EL (cell line): ENCODE measurements around the gene WDR35.
"Not testable (repeated sequence)": the region's sequence is repeated elsewhere in the genome, so short reads cannot be mapped to it uniquely, and the experiment has no call there.

ENCODE experiments used
- DNase-seq: peaks from one replicate; pipeline ENCODE4 v3.0.0-alpha.2; 2016

WDR35 gene

DNA sequence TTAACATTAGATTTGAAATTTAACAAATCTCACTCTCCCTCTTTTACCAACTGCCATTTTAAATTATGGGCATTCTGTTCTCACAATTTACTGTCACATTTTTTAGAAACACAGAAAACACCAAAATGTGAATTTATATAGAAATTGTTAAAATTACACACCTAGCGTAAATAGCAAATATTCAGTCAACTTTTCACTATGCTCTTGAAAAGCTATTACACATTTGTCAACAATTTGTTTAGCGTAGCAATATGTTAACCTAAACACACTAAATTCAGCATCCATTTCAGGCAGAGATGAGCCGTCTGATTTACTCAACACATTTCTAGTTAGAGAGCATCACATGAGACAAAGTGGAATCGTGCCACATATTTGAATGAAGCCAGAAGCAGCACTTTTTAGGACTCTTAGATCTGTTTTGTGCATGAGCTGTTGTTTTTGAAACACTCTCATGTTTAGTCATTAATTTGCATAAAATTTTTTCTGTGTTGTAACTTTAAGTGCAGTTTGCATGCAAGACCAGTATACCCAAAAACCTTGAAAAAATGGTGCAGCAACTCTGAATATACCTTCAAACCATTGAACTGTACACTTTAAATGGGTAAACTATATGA, 96.3 kb downstream of the WDR35 start:
- DNase-seq, result no peak

DNA sequence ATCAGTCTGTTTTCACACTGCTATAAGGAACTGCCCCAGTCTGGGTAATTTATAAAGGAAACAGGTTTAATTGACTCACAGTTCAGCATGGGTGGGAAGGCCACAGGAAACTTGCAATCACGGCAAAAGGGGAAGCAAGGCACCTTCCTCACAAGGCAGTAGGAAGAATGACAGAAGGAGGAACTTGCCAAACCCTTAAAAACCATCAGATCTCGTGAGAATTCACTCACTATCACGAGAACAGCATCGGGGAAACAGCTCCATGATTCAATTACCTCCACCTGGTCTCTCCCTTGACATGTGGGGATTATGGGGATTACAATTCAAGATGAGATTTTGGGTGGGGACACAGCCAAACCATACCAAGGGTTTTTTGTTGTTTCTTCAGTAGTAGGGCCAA, 97.9 kb downstream of the WDR35 start:
- not testable (repeated sequence) for DNase-seq

DNA sequence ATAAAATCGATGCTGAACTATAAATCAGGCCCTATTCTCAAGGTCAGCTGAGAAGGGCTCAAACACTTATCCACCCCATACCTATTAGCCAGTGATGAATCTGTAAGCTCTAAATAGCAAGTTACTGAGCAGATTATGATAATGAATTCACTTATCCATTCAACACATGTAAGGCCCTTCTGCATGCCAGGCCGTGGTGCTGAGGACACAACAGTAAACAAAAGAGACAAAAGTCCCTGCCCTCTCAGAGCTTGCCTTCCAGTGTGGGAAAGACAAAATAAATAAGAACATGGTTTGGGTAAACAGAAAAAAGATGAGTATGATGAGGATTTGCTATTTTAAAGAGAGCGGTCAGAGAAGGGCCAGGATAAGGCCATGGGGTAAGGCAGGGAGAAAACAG, 99.8 kb downstream of the WDR35 start:
- DNase-seq, result no peak

DNA sequence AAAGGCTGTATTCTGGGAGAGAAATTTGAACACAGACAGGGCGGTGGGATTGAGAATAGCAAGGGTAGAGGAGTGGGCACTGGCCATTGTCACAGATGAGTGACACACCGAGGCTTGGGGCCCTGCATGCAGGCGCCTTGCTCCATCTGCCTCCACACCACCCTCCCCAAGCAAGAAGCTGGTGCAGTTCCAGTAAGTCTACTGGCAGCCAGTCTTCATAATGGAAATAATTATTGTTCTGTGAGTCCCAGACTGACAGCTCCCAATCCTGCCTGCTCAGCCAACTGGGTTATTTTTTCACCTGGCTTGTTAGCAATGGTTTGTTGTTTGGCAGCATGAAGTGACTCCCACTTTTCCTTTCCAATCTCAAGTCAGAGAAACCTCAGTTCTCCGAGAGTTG, 101.1 kb downstream of the WDR35 start:
- no peak for DNase-seq

DNA sequence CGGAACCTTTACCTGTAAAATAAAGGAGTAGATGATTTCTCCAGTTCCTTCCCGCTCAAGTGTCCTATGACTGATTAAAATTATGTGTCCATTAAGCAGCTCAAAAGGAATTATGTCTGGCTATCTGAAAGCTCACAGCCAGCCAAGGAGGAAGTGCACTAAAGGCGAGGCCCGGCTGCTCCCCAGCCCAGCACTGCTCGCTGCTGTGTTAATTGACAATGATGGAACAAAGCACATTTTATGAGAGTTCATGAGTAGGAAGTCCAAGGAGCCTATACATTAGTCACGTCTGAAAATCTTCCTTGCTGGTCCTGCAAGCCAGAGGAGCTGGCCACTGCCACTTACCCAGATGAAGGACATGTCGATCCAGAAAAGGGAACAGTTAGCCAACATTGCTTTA, 102.4 kb downstream of the WDR35 start:
- DNase-seq, result no peak

DNA sequence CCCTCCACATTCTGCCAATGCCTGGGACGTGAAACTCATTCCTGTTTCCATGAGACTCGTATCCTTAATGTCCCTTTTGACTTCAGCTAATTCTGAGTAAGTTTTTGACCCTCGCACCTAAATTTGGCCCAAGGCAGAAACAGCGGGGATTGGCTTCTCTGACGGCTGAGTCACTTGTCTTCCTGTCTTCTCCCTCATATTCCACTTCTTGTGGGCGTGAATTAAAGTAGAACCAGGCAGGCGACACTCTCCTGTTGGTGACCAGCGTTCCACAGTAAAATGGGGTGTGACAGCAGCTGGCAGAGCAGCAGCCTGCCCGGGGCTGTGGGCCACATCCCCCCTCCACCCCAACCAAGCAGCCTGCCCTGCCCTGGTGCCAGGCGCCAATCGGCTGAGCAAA, 103.6 kb downstream of the WDR35 start:
- DNase-seq, result no peak

DNA sequence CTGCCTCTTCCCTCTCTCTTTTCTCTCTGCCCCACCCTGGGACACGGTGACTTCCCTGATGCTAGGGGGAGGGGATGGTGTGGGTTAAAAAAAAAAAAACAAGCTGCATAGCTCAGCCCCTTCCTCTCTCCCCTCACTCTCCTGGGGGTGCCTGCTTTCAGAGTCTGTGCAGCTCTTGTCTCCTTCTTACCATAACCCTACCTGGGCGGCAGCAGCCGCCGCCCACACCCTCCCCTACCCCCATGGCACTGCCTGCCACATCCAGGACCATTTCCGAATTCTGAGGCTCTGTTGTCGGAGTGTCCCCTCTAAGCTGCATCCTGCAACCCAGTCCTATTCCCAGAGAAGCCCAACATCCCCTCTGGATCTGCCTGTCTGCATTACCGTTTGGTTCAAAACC, 104.1 kb downstream of the WDR35 start:
- no peak for DNase-seq

DNA sequence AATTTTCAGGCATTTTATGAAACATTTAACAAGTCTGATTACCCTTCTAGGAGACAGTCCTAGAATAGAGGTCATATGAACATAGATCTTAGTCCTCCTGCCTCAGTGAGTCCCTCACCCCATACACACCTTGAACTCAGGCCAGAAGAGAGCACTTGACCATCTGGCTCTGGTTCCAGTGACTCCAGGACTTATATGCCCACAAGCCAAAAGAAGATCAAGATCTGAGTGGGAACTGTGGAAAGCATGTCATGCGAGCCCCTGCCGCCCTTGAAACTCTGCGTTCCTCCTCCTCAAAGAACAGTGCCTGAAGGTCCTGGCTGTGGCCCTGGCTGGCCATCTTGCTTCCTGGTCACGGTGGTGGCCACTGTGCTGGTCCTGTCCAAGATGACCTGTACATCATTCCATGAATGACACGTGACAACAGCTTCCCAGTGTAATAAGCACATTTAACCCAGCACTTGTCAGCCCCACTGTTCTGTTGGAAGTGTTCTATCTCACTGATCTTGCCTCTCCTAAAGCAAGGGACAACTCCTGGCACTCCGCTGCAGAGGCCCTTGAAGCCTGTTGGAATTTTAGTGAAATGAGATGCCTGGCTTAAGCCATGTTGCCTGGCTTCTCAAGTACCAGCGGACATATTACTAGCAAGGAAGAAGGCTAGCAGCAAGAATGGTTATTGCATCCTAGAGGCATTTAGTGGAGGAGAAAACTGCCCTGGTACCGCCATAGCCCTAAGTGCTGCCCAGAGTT, 105.8 kb downstream of the WDR35 start:
- DNase-seq, result no peak

DNA sequence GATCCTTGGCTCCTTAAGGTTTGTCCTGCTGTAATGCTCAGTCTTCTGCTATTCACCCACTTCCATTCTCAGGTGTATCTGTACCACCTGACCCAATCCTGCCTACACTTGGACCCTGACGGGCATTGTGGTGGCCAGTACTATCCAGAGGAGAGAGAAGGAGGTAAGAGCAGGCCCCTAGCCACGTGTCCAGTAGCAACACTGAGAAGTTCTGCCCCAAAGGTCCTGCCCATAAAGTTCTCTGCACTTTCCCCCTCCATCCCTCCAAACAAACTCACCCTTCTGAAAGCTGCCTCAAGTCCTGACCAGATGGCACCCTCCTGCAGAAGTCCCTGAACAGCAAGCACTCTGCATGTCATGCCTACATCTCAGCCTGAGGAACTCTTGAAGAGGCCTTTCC, 106.4 kb downstream of the WDR35 start:
- DNase-seq, result no peak

DNA sequence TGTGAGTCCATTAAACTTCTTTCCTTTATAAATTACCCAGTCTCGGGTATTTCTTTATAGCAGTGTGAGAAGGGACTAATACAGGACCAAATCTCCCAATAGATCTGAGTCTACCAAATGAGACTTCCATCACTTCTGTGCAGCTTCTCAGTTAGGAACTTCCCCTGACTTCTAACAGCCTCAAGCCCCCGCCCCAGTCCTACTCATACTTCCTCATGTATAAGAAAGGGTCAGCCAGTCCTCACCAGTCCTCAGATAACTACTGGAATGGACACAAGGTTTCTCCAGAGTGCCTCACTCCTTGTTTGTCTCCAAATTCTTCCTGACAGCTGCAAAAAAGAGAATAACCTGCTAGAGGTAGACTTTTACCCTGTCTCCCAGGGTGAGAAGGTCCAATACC, 107.6 kb downstream of the WDR35 start:
- no peak for DNase-seq

DNA sequence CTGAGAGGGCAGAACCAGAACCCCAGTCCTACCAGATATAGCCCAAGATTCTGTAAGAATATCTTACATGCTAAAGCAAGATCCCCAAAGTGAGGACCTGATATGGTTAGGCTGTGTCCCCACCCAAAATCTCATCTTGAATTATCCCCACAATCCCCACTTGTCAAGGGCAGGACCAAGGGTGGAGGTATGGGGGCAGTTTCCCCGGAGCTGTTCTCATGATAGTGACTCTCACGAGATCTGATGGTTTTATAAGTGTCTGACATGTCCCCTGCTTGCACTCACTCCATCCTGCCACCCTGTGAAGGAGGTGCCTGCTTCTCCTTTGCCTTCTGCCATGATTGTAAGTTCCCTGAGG, 108.0 kb downstream of the WDR35 start:
- no peak for DNase-seq

DNA sequence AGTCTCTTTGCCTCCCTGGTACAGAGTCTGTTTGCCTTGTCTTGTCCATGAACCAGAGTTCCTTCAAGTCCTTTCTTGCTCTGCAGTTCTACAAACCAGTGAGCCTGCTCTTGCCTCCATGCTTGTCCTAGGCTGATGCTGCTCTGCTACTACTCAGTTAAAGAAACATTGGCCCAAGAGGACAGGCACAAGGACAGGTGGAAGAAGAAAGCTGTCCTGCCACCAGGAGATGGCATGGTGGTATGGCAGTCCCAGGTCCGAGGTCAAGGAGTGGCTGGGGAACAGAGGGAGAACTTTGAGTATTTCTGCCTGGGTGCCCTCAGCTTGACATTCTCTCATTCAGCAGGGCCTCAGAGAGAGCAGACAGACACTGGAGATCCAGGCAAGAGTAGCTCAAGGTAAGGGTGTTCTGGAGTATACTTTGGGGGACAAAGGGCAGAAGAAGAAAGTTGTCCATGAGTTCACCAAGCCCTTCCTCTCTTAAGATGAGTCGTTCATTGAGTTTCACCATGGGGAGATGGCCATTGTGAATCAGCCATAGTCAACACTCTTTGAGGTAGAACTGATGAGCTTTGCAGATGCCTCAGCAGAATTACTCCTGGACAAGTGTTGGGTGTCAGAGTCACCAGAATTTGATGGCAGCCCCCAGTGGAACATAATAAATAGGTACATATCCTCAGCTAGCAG, 108.5 kb downstream of the WDR35 start:
- DNase-seq, result no peak

DNA sequence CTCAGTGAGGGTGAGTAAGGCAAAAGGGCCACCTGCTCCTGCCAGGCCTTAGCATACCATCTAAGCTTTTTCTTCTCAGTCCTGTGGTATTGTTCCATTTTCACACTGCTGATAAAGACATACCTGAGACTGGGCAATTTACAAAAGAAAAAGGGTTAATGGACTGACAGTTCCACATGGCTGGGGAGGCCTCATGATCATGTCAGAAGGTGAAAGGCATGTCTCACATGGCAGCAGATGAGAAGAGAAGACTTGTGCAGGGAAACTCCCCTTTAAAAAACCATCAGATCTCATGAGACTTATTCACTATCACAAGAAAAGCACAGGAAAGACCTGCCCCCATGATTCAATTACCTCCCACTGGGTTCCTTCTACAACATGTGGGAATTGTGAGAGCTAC, 109.7 kb downstream of the WDR35 start:
- DNase-seq, result not testable (repeated sequence)

DNA sequence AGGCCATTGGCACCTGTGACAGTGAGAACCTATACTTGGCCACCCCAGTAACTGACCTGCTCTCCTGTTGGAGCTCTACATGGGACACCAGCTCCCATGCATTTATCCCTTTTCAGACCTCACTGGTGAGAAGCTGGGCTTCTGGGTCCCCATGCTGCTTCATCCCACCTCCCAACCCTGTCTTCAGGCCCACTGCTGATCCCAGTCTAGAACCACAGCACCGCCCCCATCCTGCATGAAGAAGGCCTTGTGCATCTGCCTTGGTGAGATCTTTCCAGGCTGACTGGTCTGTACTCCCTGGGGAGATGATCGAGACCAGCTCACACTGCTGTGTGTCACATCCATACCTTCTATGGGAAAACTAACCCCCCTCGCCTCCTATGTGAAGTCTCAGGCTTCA, 110.8 kb downstream of the WDR35 start:
- DNase-seq, result no peak

DNA sequence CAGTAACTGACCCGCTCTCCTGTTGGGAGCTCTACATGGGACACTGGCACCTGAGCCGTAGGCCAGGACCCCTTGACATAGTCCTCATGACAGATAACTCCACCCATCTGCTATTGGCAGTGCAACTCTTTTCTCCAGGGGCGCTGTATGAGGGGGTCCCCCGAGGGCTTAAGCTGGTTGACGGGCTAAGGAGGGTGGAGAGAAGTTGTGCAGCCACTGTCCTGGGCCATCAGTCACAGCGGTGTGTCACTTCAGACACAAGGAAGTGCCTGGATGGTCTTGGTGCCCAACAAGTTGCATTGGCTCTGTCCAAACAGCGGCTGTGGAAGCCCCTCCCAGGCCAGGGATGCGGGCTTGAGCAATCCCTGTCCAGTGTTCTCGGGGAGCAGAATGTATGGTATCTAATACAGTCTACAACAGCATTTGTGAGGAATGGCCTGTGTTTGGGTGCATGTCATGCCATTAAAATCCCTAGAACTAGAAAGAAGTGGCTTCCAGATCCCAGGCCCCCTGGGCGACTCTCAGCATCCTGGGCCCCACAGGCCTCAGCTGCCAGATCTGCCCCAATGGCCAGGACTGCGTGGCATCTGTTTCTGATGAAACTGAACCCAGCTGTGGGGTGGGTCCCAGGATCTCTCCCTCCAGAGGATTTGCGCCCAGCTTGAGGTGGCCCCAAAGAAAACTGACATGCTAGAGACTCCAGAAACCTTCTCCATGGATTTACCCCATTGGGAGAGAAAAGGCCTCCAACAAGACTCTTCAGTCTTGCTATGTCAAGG, 111.4 kb downstream of the WDR35 start:
- DNase-seq, result no peak

DNA sequence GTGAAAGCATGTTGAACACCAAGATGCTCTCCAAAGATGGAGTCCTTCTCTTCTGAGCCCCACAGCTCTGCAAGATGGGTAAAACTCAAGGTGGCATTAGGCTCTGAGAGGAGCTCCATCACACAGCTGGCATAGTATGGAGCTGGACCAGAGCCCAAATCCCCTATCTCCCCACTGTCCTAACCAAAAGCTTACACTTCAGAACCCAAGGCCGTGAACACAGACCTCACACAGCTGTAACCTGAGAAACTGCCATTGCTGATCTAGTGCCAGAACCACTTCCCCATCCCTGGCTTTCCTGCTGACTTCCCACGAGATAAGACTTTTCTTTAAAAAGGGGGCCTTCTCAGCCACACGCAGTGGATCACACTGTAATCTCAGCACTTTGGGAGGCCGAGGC, 113.2 kb downstream of the WDR35 start:
- no peak for DNase-seq

DNA sequence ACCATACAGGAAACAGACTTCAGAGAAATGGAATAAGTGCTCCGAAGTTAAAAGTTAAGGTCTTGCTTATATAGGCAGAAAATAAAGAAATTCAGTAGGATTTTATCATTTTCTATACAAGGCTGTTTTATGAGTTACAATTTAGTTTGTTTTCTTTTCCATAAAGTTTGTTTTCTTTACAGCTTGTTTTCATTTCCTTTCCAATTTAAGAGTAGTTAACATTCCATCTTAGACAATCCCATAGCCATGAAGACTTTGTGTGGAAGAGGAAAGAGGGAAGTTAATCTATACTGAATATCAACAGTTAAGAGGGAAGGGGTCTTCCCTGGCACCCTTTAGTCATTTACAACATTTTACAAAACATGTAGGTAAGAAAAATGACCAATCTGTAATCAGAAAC, 114.6 kb downstream of the WDR35 start:
- DNase-seq, result no peak

DNA sequence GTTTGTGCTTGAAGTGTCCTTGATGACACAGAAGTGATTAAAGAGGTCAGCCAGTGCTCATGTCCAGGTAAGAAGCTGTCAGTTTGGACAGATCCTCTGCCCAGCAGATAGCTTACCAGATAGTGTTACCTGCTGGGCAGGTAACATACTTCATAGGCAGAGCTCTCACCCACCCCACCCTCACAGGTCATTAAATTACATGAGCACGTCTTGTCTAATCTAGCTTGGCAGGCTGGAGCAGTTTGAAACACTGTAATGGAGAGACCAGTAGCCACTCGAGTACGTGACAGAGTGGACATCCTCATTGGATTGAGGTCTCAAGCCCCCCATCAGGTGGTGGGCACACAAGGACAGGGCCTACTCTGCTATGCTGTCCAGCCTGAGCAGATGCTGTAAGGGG, 115.2 kb downstream of the WDR35 start:
- no peak for DNase-seq

DNA sequence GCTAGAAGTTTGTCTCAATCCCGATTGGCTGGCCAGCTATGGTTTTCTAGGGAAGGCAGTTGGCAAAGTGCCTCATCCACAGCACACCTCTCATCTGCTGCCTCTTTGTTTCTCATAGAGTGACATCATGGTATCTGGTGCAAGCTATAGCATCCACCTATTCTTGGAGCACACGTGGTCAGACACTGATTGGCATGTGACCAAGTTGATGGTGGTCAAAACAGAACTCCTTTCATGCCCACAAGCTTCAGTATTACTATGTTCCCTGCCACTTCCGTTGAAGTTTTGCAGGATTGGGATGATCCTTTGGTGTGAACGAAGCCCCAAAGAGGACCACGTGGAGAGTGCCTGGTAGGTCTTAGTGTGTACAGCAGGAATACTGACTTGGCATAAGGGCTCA, 116.9 kb downstream of the WDR35 start:
- no peak for DNase-seq

DNA sequence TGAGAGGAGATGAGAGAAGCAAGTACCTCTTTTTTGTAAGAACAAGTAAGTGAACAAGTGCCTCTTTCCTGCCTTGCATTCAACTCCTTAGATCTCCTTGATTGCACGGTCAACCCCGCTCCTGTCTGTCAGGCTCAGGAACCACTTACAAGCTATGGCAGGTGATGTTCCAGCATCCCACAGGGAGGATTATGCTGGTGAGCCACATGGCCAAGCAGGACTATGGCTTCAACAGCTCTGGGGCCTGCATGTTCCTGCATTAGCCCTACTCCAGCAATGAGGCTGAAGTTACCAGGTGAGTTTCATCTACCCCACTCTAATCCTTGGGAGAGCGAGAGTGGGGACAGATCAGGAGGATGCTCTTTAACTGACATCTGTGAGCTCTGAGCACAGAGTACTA, 117.6 kb downstream of the WDR35 start:
- DNase-seq, result no peak

DNA sequence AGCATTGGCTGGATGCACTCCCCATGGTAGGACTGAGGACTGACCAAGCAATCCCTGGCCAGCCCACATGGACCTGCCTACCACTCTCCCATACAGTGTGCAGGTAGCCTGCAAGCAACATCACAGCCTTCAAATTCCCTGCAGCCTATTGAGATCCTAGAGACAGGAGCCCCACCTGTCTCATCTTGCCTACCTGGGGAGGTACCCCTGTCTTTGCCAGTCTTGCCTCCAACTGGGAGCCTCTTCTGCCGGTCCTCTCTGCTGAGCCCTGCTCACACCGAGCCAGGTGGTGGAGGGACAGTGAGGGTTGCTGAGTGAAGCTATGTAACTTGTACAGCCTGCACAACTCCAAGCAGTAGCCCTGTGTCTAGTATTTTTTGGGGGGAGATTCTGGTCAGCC, 118.1 kb downstream of the WDR35 start:
- DNase-seq, result no peak

DNA sequence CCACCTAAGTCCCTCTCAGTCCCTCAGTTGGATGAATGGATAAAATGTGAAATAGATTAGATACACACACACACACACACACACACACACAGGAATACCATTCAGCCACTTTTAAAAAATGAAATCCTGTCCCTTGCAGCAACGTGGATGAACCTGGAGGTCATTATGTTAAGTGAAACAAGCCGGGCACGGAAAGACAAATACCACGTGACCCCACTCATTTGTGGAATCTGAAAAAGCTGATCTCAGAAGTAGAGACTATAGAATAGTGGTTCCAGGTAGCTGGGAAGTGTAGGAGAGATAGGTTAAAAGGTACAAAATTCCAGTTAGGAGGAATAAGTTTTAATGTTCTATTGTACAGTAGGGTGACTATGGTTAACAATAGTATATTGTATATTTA, 119.1 kb downstream of the WDR35 start:
- DNase-seq, result no peak

DNA sequence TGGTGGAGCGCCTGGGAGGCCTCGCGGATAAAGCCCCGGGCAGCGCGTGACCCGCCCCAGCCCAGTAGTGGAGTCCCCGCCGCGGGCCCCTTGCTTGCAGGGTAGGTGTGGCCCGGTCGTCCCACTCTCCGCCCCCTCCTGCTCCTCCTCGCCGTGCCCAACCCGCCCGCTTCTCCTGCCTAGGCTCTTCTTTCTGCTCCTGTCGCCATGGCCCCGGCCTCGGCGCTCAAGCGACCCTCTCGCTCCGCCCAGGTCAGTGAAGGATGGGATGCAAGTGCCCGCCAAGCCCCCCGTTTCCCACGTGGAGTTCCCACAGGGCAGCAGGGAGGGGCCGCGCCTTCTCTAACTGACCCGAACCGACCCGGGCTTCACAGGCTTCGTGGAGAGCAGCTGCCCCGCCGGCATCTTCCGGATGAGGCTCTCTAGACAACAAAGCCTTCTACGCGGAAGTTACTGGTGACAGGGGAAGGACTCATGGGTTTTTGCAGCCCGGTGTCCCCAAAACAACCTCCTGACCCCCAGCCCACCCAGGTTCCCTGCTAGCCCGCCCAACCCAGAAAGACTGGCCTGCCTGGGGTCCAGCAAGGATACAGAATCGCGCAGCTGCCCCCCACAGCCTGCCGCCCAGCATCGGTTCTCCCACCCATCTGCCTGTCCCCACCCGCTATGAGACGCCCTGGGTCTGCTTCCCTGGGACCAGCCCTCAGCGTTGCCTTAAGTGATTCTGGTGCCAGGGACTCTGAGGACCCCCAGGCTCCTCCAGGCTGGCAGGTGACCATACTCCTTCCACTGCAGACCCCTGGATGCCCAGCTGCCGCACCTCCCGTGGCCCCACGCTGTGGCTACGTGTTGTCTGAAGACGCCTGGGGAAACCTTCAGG, 121.0 kb downstream of the WDR35 start:
- peak; percentile 16 for DNase-seq
